Measurements from ENCODE around the gene TSPAN14. TPM values are rescaled to one million over a fixed set of nuclear protein-coding genes. Genes with fewer than 3 reads are reported as not detected.

Gene TSPAN14
- polyA plus RNA-seq, 4 donors, result 7.4 to 69.4 (median 32.4) TPM

DNA sequence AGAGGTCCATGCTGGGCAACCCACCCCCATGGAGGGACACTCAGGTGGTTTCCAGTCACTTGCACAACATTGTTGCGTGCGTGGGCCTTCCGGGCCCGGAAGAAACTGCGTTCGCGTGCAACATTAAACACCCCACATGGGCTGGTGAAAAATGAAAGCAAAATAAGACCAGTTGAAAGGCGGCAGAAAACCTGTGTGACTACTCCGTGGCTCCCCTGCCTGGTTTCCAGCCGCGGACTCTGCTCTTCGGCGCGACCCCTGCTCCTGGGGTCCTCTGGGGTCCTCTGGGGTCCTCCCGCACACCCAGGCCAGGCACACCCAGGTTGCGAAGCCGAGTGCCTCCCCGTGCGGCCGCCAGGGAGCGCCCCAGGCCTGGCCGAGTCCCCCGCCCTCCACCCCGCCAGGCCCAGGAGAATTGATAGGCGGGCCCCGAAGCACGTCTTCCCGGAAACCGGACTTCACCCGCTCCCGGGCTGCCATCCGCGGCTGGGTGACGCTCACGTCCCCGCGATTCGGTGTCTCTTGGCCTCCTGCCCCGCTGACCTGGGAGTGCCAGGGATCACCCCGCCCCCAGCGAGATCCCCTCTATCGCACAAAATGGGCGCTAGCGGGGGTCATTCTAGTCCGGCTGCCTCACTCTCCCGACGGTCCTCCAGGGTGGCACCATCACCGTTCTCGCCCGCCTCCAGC, 81.7 kb downstream of the TSPAN14 start:
- Histone ChIP-seq H3K4me3 (ENCODE audit: low read depth in 1 of 3, low read length in 3 of 3) (peak overlapping the region; percentile 25 to 55 (median 48)), H3K4me1 (ENCODE audit: control insufficient read depth in 3 of 3, insufficient read depth in 2 of 3, low read depth in 1 of 3, low read length in 2 of 3) (peaks cover 0 to 4% (median 0%) of the 10 kb centered on the region in 3 donors), H3K9me3 (ENCODE audit: control insufficient read depth in 2 of 2, insufficient read depth in 1 of 2, low read depth in 1 of 2, low read length in 1 of 2) (no peaks in the 10 kb centered on the region), H3K36me3 (ENCODE audit: control insufficient read depth in 3 of 3, insufficient read depth in 2 of 3, low read depth in 1 of 3, low read length in 3 of 3) (no peaks in the 10 kb centered on the region), H3K27ac (ENCODE audit: low read depth in 1 of 3, low read length in 2 of 3) (peak overlapping the region; percentile 28 to 80 (median 46)), H3K27me3 (ENCODE audit: control insufficient read depth in 3 of 3, insufficient read depth in 3 of 3, low read length in 3 of 3) (no peaks in the 10 kb centered on the region)
- WGBS, 3 donors, result 11 to 45% (median 18%) methylated on average over 48 to 50 of the region's 50 CpGs
- peak; percentile 83 for DNase-seq
- no peak for FAIRE-seq

DNA sequence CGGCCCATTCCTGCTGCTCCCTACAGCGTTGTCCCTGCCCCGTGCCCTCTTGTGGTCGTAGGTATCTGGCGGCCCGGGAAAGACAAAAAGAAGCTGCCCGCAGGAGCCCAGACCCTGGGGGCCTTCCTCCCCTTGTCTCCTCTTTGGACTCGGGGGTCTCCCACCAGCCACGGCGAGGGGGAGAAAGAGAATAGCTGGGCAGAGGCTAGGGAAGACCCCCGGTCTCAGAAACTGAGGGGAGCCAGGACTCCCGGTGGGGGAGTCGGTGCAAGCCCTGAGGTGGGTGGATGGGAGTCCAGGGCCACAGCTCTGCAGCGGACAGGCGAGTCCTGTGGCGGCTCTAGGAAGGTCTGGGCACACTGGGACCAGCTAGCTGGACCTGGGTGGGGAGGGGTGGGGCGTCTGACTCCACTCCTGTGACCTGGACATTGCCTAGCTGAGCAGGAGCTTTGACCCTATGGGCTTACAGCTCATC, 82.3 kb downstream of the TSPAN14 start:
- DNase-seq (no peak), FAIRE-seq (no peak)
- Histone ChIP-seq H3K4me1 (ENCODE audit: control insufficient read depth in 3 of 3, insufficient read depth in 2 of 3, low read depth in 1 of 3, low read length in 2 of 3) (peaks cover 0 to 4% (median 0%) of the 10 kb centered on the region in 3 donors), H3K9me3 (ENCODE audit: control insufficient read depth in 2 of 2, insufficient read depth in 1 of 2, low read depth in 1 of 2, low read length in 1 of 2) (no peaks in the 10 kb centered on the region), H3K36me3 (ENCODE audit: control insufficient read depth in 3 of 3, insufficient read depth in 2 of 3, low read depth in 1 of 3, low read length in 3 of 3) (no peaks in the 10 kb centered on the region), H3K27ac (ENCODE audit: low read depth in 1 of 3, low read length in 2 of 3) (peak overlapping the region in 2 of 3 donors; percentile 39 to 80), H3K27me3 (ENCODE audit: control insufficient read depth in 3 of 3, insufficient read depth in 3 of 3, low read length in 3 of 3) (no peaks in the 10 kb centered on the region), H3K4me3 (ENCODE audit: low read depth in 1 of 3, low read length in 3 of 3) (peak overlapping the region in 2 of 3 donors; percentile 48 to 55)
- 65 to 77% (median 65%) methylated on average over 14 to 17 of the region's 17 CpGs for WGBS, 3 donors

DNA sequence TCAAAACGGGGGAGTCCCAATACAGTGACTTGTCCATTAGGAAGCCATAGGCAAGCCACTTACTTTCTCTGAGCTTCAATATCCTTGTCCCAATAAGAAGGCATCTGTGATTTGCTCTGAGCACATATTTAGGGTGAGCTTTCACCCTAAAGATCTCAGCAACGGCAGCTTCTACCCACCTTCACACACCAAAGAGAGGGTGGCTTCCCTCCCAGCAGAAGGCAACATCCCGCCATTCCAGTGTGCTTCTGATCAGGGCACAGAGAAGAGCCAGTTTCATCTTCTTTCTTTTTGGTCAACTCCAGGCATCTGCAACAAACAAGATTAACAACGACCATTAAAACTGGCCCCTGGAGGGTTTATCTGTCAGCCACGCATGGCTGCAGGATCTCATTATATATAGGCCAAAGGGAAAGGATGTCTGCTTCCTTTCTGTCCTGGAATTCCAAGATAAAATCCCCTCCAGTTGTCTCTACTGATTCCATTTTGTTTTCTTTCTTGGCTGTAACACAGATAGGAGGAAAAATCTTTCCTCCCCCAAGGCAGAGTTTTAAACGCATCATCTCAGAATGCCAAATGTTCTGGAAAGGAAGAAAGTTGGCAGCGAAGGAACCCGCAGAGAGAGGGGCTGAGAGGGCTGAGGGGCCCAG, 83.1 kb downstream of the TSPAN14 start:
- 78 to 91% (median 89%) methylated on average over 8 of the region's 8 CpGs for WGBS, 3 donors
- Histone ChIP-seq H3K36me3 (ENCODE audit: control insufficient read depth in 3 of 3, insufficient read depth in 2 of 3, low read depth in 1 of 3, low read length in 3 of 3) (no peaks in the 10 kb centered on the region), H3K4me3 (ENCODE audit: low read depth in 1 of 3, low read length in 3 of 3) (no peak overlapping the region), H3K9me3 (ENCODE audit: control insufficient read depth in 2 of 2, insufficient read depth in 1 of 2, low read depth in 1 of 2, low read length in 1 of 2) (no peaks in the 10 kb centered on the region), H3K27ac (ENCODE audit: low read depth in 1 of 3, low read length in 2 of 3) (no peak overlapping the region), H3K27me3 (ENCODE audit: control insufficient read depth in 3 of 3, insufficient read depth in 3 of 3, low read length in 3 of 3) (no peaks in the 10 kb centered on the region), H3K4me1 (ENCODE audit: control insufficient read depth in 3 of 3, insufficient read depth in 2 of 3, low read depth in 1 of 3, low read length in 2 of 3) (peaks cover 0 to 4% (median 0%) of the 10 kb centered on the region in 3 donors)
- no peak for FAIRE-seq
- no peak for DNase-seq

- Histone ChIP-seq H3K27me3 (ENCODE audit: control insufficient read depth in 3 of 3, insufficient read depth in 3 of 3, low read length in 3 of 3) (no peaks in the 10 kb centered on the region), H3K4me3 (ENCODE audit: low read depth in 1 of 3, low read length in 3 of 3) (no peak within 1 kb of the TSS), H3K9me3 (ENCODE audit: control insufficient read depth in 2 of 2, insufficient read depth in 1 of 2, low read depth in 1 of 2, low read length in 1 of 2) (no peaks in the 10 kb centered on the region), H3K4me1 (ENCODE audit: control insufficient read depth in 3 of 3, insufficient read depth in 2 of 3, low read depth in 1 of 3, low read length in 2 of 3) (peaks cover 0 to 4% (median 0%) of the 10 kb centered on the region in 3 donors), H3K36me3 (ENCODE audit: control insufficient read depth in 3 of 3, insufficient read depth in 2 of 3, low read depth in 1 of 3, low read length in 3 of 3) (no peaks in the 10 kb centered on the region), H3K27ac (ENCODE audit: low read depth in 1 of 3, low read length in 2 of 3) (no peak within 1 kb of the TSS)
- DNase-seq (no peak), FAIRE-seq (no peak)
- 91 to 94% (median 93%) methylated on average over 16 to 19 of the region's 19 CpGs for WGBS, 3 donors
These were observed 83.8 kb downstream of the TSPAN14 start, which contains the start of gene SH2D4B for GRCh38 chr10:80537736-80538480. Gene SH2D4B, plus strand, starts transcription at chr10:80537902. Its CDS starts 430 bp downstream, at chr10:80538332.

DNA sequence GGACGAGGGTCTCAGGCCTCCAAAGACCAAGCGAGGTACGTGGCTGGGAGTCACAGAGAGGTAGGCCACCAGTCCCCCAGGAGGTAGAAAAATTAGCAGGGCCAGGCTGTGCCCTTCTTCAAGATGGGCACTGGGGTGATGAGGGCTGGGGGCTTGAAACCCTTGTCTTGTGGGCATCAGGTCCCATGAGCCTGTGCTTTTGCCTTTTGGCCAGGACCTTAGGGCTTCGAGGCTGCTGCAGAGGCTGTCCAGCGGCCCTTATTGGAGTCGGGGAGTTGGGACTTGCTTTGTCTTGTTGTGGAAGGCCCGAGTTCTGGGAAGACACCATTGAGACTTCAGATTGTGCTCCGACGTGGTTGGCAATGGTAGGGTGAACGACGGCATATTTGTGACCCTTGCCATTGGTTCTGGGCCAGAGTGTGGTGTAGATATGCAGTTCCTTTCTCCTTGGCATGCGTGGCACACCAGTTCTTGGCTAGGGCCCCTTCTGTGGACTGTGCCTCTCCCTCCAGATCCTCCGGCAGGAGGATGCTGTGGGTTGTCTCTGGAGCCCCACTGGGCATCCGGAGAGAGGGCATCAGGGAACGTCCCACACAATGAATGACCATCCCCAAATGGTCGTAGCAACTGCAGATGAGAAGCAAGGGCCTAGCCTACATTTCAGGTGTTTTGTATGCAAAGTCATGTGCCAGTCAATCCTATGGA, 84.5 kb downstream of the TSPAN14 start:
- Histone ChIP-seq H3K4me1 (ENCODE audit: control insufficient read depth in 3 of 3, insufficient read depth in 2 of 3, low read depth in 1 of 3, low read length in 2 of 3) (peaks cover 0 to 4% (median 0%) of the 10 kb centered on the region in 3 donors), H3K27ac (ENCODE audit: low read depth in 1 of 3, low read length in 2 of 3) (no peak overlapping the region), H3K36me3 (ENCODE audit: control insufficient read depth in 3 of 3, insufficient read depth in 2 of 3, low read depth in 1 of 3, low read length in 3 of 3) (no peaks in the 10 kb centered on the region), H3K27me3 (ENCODE audit: control insufficient read depth in 3 of 3, insufficient read depth in 3 of 3, low read length in 3 of 3) (no peaks in the 10 kb centered on the region), H3K9me3 (ENCODE audit: control insufficient read depth in 2 of 2, insufficient read depth in 1 of 2, low read depth in 1 of 2, low read length in 1 of 2) (no peaks in the 10 kb centered on the region), H3K4me3 (ENCODE audit: low read depth in 1 of 3, low read length in 3 of 3) (no peak overlapping the region)
- no peak for FAIRE-seq
- WGBS, 3 donors, result 84 to 91% (median 84%) methylated on average over 16 of the region's 16 CpGs
- DNase-seq, result no peak

DNA sequence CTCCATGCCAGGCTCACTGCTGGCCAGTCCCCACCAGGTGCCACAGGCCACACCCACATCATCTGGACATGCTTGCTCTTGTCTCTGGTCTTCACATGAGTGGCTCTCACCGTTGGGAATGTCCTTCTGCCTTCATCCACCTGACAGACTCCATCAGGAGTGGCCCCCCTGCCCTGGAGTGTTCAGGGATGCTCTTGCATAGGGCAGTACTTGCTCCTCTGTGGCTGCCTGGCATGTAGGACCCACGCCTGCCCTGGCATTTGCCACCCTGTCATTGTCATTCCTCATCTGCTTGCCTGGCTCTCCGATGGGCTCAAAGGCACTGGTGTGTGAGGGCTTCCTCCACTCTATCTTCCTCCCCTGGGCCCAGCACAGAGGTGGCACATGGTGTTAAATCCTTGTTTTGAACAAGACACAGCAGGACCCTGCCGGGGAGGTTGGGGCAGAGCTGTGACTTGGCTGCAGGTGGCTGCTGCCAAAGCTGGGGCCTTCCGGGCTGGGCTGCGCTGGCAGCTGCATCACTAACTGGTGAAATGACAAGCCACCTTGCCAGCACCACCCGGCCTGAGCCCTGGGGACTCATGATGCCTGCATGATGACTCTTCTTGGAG, 85.4 kb downstream of the TSPAN14 start:
- no peaks in the 10 kb centered on the region for H3K9me3 ChIP-seq (ENCODE audit: control insufficient read depth in 2 of 2, insufficient read depth in 1 of 2, low read depth in 1 of 2, low read length in 1 of 2)
- FAIRE-seq (no peak), DNase-seq (no peak)
- H3K27ac ChIP-seq (ENCODE audit: low read depth in 1 of 3, low read length in 2 of 3), result no peak overlapping the region
- 56 to 75% (median 61%) methylated on average over 7 of the region's 7 CpGs for WGBS, 3 donors
- no peaks in the 10 kb centered on the region for H3K36me3 ChIP-seq (ENCODE audit: control insufficient read depth in 3 of 3, insufficient read depth in 2 of 3, low read depth in 1 of 3, low read length in 3 of 3)
- no peaks in the 10 kb centered on the region for H3K27me3 ChIP-seq (ENCODE audit: control insufficient read depth in 3 of 3, insufficient read depth in 3 of 3, low read length in 3 of 3)
- peaks cover 0 to 4% (median 0%) of the 10 kb centered on the region in 3 donors for H3K4me1 ChIP-seq (ENCODE audit: control insufficient read depth in 3 of 3, insufficient read depth in 2 of 3, low read depth in 1 of 3, low read length in 2 of 3)
- no peak overlapping the region for H3K4me3 ChIP-seq (ENCODE audit: low read depth in 1 of 3, low read length in 3 of 3)

GRCh38 chr10:80540136-80540535, 86.0 kb downstream of the TSPAN14 start:
- H3K27me3 ChIP-seq (ENCODE audit: control insufficient read depth in 3 of 3, insufficient read depth in 3 of 3, low read length in 3 of 3), result no peaks in the 10 kb centered on the region
- 70 to 82% (median 81%) methylated on average over 11 of the region's 11 CpGs for WGBS, 3 donors
- peaks cover 0 to 4% (median 0%) of the 10 kb centered on the region in 3 donors for H3K4me1 ChIP-seq (ENCODE audit: control insufficient read depth in 3 of 3, insufficient read depth in 2 of 3, low read depth in 1 of 3, low read length in 2 of 3)
- DNase-seq (no peak), FAIRE-seq (no peak)
- no peak overlapping the region for H3K4me3 ChIP-seq (ENCODE audit: low read depth in 1 of 3, low read length in 3 of 3)
- no peaks in the 10 kb centered on the region for H3K36me3 ChIP-seq (ENCODE audit: control insufficient read depth in 3 of 3, insufficient read depth in 2 of 3, low read depth in 1 of 3, low read length in 3 of 3)
- H3K27ac ChIP-seq (ENCODE audit: low read depth in 1 of 3, low read length in 2 of 3), result no peak overlapping the region
- H3K9me3 ChIP-seq (ENCODE audit: control insufficient read depth in 2 of 2, insufficient read depth in 1 of 2, low read depth in 1 of 2, low read length in 1 of 2), result no peaks in the 10 kb centered on the region

All from small intestine (tissue), 7 donors.